Panc1 (cell line): ENCODE measurements around the gene COQ8A.

ENCODE experiments used
- POLR2AphosphoS5 ChIP-seq: IDR thresholded peaks from 2 replicates; pipeline ENCODE4 v1.6.1; 2012; ENCODE audit warnings: mild to moderate bottlenecking, low read depth, low read length, moderate library complexity
- SIN3A ChIP-seq: IDR thresholded peaks from 2 replicates; pipeline ENCODE4 v1.6.1; 2012; ENCODE audit warnings: low read depth, mild to moderate bottlenecking, low read length, moderate library complexity, borderline replicate concordance; ENCODE audit not compliant: insufficient read depth
- TCF7L2 ChIP-seq: IDR thresholded peaks from 2 replicates; pipeline ENCODE4 v1.6.1; 2011; ENCODE audit warnings: mild to moderate bottlenecking, low read depth, low read length, inconsistent platforms
- TF ChIP-seq, protein P1 (sequence below): fragments of 450-650 bp; IDR thresholded peaks from 2 replicates; pipeline ENCODE4 v1.5.1; 2017; ENCODE audit warnings: mild to moderate bottlenecking
- TF ChIP-seq, protein P2 (sequence below), 2 experiments: IDR thresholded peaks; 2 replicates each; pipeline ENCODE4 v1.6.1; 2011 to 2012; ENCODE audit warnings: low read depth in 2 of 2, control low read depth in 1 of 2, low read length in 1 of 2, mild to moderate bottlenecking in 1 of 2, moderate library complexity in 1 of 2; ENCODE audit not compliant: insufficient read depth in 1 of 2

DNA sequence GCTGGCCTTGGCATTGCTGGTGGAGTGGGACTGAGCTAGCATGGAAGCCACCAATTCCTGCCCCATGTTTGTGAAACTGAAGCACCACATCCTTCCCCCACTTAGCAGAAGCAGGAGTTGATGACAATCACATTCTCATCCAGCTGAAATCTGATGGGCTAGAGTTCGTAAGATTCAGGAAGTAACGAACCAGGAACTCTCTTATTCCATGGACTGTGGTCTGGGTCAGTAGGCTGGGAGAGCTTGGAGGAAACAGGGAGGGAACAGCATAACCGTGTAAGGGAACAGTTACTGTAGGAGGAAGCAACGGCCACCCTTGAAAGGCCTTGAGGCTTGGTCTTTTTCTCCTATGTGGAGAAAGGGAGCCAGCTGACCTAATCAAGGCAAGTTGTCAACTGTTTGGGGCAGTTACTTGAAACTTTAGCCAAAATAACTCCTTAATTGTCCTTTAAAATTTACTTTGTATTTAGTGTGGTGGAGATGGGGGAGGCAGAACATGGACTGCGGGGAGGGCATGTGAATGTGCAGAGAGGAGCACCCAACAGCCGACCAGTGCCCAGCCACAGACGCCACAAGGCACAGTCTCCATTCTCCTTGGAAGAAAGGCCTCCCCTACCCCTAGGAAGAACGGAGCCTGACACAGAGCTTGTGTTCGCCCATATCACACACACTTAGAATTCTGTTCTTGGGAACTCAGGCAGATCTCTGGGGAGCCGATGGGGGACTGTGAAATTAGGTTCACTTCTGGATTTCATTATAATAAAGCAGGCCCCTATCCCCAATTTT lies 2.0 kb upstream of the COQ8A start:
- TF ChIP-seq, protein P1, sequence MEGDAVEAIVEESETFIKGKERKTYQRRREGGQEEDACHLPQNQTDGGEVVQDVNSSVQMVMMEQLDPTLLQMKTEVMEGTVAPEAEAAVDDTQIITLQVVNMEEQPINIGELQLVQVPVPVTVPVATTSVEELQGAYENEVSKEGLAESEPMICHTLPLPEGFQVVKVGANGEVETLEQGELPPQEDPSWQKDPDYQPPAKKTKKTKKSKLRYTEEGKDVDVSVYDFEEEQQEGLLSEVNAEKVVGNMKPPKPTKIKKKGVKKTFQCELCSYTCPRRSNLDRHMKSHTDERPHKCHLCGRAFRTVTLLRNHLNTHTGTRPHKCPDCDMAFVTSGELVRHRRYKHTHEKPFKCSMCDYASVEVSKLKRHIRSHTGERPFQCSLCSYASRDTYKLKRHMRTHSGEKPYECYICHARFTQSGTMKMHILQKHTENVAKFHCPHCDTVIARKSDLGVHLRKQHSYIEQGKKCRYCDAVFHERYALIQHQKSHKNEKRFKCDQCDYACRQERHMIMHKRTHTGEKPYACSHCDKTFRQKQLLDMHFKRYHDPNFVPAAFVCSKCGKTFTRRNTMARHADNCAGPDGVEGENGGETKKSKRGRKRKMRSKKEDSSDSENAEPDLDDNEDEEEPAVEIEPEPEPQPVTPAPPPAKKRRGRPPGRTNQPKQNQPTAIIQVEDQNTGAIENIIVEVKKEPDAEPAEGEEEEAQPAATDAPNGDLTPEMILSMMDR, result no peak
- no peak for TF ChIP-seq POLR2AphosphoS5
- TF ChIP-seq, protein P2, sequence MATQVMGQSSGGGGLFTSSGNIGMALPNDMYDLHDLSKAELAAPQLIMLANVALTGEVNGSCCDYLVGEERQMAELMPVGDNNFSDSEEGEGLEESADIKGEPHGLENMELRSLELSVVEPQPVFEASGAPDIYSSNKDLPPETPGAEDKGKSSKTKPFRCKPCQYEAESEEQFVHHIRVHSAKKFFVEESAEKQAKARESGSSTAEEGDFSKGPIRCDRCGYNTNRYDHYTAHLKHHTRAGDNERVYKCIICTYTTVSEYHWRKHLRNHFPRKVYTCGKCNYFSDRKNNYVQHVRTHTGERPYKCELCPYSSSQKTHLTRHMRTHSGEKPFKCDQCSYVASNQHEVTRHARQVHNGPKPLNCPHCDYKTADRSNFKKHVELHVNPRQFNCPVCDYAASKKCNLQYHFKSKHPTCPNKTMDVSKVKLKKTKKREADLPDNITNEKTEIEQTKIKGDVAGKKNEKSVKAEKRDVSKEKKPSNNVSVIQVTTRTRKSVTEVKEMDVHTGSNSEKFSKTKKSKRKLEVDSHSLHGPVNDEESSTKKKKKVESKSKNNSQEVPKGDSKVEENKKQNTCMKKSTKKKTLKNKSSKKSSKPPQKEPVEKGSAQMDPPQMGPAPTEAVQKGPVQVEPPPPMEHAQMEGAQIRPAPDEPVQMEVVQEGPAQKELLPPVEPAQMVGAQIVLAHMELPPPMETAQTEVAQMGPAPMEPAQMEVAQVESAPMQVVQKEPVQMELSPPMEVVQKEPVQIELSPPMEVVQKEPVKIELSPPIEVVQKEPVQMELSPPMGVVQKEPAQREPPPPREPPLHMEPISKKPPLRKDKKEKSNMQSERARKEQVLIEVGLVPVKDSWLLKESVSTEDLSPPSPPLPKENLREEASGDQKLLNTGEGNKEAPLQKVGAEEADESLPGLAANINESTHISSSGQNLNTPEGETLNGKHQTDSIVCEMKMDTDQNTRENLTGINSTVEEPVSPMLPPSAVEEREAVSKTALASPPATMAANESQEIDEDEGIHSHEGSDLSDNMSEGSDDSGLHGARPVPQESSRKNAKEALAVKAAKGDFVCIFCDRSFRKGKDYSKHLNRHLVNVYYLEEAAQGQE (IDR thresholded peaks at IDR 0.05; ENCODE audit: insufficient read depth in 1 of 2, low read depth in 2 of 2, low read length in 1 of 2), result no peak
- no peak for TF ChIP-seq TCF7L2
- TF ChIP-seq SIN3A, result no peak
